Activated CD4-positive, alpha-beta T cell treated with anti-CD3 and anti-CD28 coated beads, Interleukin-2, Interleukin-4, amounts not matched to agents 100 ng/mL and 50 ng/mL, durations not matched to agents 16 hours and 8 hours (primary cell): ENCODE measurements around the gene KRT81.
"Not testable (repeated sequence)": the region's sequence is repeated elsewhere in the genome, so short reads cannot be mapped to it uniquely, and the experiment has no call there.

Source experiments
- DNase-seq: peaks from one replicate; pipeline ENCODE4 v3.0.0-alpha.2; 2020; ENCODE audit warnings: low spot score

Gene KRT81

DNA sequence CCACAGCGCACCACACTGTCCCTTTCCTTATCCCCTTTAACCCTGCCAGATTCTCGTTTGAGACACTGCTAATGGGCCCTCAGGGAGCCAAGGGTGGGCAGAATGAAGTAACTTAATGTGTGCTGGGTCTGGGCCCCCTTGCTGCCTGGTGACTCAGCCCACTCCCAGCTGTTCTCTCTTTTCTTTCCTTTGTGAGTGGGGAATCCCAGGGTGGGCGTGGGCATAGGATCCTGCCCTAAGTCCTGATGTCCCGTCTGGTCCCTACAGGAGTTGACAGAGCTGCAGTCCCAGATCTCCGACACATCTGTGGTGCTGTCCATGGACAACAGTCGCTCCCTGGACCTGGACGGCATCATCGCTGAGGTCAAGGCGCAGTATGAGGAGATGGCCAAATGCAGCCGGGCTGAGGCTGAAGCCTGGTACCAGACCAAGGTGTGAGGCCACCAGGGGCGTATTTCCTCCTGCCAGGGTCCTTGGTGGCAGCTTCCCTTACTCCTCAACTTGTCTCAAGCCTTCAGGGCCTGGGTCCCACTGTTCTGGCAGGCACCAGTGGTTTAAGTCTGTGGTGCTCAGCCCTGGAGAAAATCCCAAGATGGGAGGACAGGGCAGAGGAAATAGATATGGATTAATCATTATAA lies 50.0 kb downstream of the KRT81 start:
- no peak for DNase-seq

GRCh38 chr12:52240247-52240646 lies 51.1 kb downstream of the KRT81 start:
- not testable (repeated sequence) for DNase-seq

DNA sequence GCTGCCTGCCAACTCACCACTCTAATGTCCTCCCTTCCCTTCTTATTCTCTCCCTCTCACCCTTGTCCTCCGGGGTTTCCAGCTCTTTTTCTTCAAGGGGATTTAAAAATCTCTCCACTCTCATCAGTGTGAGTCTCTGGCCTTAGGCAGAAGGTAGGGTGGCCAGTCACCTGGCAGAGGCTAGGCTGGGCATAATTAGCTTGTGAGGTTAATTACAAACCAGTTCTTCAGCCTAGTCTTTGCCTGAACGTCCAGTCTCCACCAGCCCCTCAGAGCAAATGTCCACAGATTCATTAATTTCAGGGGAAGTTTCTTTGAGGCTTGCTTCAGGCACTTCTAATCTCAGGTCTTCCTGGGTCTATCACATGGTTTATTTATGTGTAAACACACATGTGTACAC lies 51.6 kb downstream of the KRT81 start:
- DNase-seq: no peak

GRCh38 chr12:52238916-52239646 lies 52.3 kb downstream of the KRT81 start:
- no peak for DNase-seq

DNA sequence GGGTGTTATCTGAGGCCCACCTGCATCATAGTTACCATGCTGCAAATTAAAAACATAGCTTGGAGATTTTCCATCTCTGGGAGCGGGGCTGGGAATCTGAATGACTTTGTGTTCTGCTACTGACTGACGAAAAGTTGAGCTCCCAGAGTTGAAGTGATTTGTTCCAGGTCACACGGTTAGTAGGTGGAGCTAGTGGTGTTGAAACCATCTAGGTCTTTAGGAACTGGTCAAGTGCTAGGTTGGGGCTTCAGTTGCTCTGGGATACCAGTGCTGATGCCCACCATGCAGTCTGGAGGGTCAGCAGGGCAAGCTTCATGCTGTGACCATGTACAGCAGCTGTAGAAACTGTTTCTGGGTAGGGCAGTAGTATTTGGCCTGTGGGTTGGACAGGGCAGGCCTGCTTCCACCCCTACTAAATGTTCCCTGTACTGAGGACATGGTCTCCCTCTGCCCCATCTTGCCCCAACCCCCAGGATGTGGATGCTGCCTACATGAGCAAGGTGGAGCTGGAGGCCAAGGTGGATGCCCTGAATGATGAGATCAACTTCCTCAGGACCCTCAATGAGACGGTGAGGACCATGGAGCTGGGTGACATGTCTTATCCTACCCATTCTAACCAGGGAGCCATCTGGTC lies 53.0 kb downstream of the KRT81 start:
- no peak for DNase-seq

- DNase-seq: no peak
Measured at GRCh38 chr12:52236386-52237050, 54.8 kb downstream of the KRT81 start.
